ENCODE results near the gene KMT2E. TPM values are rescaled to one million over a fixed set of nuclear protein-coding genes. Genes with fewer than 3 reads are reported as not detected.

Gene KMT2E
- 26.6 TPM for polyA plus RNA-seq (2013, experiment 1 of 2)
- 35.1 TPM for polyA plus RNA-seq (2013, experiment 2 of 2)

GRCh38 chr7:105013816-105014692 is at the start of gene KMT2E:
Gene KMT2E (plus strand): TSS chr7:105014205. CDS start chr7:105040953, 26,748 bp downstream.
- Histone ChIP-seq H3K36me3 (ENCODE audit: insufficient read depth, low read length) (peaks cover 5% of the 10 kb centered on the region; the same call in 1 of the 2 replicates), H3K4me3 (ENCODE audit: low read length) (peak within 1 kb of the TSS; percentile 95), H3K9me3 (ENCODE audit: insufficient read depth, low read depth, low read length) (no peaks in the 10 kb centered on the region), H3K4me1 (ENCODE audit: insufficient read depth, low read length) (peaks cover 49% of the 10 kb centered on the region), H3K9ac (ENCODE audit: low read depth, low read length) (peak within 1 kb of the TSS; percentile 100), H3K27me3 (ENCODE audit: insufficient read depth, low read length) (no peaks in the 10 kb centered on the region), H3K27ac (ENCODE audit: low read depth, low read length) (peak within 1 kb of the TSS; percentile 100)
- 0% methylated on average over 67 of the region's 69 CpGs for WGBS

GRCh38 chr7:104964626-104965236 is 49.3 kb upstream of the KMT2E start:
- WGBS, result 95% methylated on average over 5 of the region's 6 CpGs
- Histone ChIP-seq H3K36me3 (ENCODE audit: insufficient read depth, low read length) (no peaks in the 10 kb centered on the region), H3K4me1 (ENCODE audit: insufficient read depth, low read length) (no peaks in the 10 kb centered on the region), H3K9ac (ENCODE audit: low read depth, low read length) (no peak overlapping the region), H3K9me3 (ENCODE audit: insufficient read depth, low read depth, low read length) (no peaks in the 10 kb centered on the region), H3K27ac (ENCODE audit: low read depth, low read length) (no peak overlapping the region), H3K4me3 (ENCODE audit: low read length) (no peak overlapping the region), H3K27me3 (ENCODE audit: insufficient read depth, low read length) (no peaks in the 10 kb centered on the region)

GRCh38 chr7:104966022-104966421 is 48.0 kb upstream of the KMT2E start:
- no peaks in the 10 kb centered on the region for H3K27me3 ChIP-seq (ENCODE audit: insufficient read depth, low read length)
- H3K9ac ChIP-seq (ENCODE audit: low read depth, low read length), result no peak overlapping the region
- no peaks in the 10 kb centered on the region for H3K9me3 ChIP-seq (ENCODE audit: insufficient read depth, low read depth, low read length)
- H3K27ac ChIP-seq (ENCODE audit: low read depth, low read length), result no peak overlapping the region
- H3K4me1 ChIP-seq (ENCODE audit: insufficient read depth, low read length), result no peaks in the 10 kb centered on the region
- no peak overlapping the region for H3K4me3 ChIP-seq (ENCODE audit: low read length)
- 96% methylated on average over 2 of the region's 2 CpGs for WGBS
- H3K36me3 ChIP-seq (ENCODE audit: insufficient read depth, low read length), result no peaks in the 10 kb centered on the region

GRCh38 chr7:104967088-104967487 is 46.9 kb upstream of the KMT2E start:
- H3K36me3 ChIP-seq (ENCODE audit: insufficient read depth, low read length), result no peaks in the 10 kb centered on the region
- H3K4me1 ChIP-seq (ENCODE audit: insufficient read depth, low read length), result no peaks in the 10 kb centered on the region
- H3K9me3 ChIP-seq (ENCODE audit: insufficient read depth, low read depth, low read length), result no peaks in the 10 kb centered on the region
- no peak overlapping the region for H3K27ac ChIP-seq (ENCODE audit: low read depth, low read length)
- H3K27me3 ChIP-seq (ENCODE audit: insufficient read depth, low read length), result no peaks in the 10 kb centered on the region
- H3K9ac ChIP-seq (ENCODE audit: low read depth, low read length), result no peak overlapping the region
- H3K4me3 ChIP-seq (ENCODE audit: low read length), result no peak overlapping the region
- 94% methylated on average over 2 of the region's 2 CpGs for WGBS

GRCh38 chr7:104967595-104967994 is 46.4 kb upstream of the KMT2E start:
- Histone ChIP-seq H3K27ac (ENCODE audit: low read depth, low read length) (no peak overlapping the region), H3K4me3 (ENCODE audit: low read length) (no peak overlapping the region), H3K36me3 (ENCODE audit: insufficient read depth, low read length) (no peaks in the 10 kb centered on the region), H3K4me1 (ENCODE audit: insufficient read depth, low read length) (no peaks in the 10 kb centered on the region), H3K9ac (ENCODE audit: low read depth, low read length) (no peak overlapping the region), H3K27me3 (ENCODE audit: insufficient read depth, low read length) (no peaks in the 10 kb centered on the region), H3K9me3 (ENCODE audit: insufficient read depth, low read depth, low read length) (no peaks in the 10 kb centered on the region)
- 93% methylated on average over 4 of the region's 4 CpGs for WGBS

GRCh38 chr7:104968648-104969047 is 45.4 kb upstream of the KMT2E start:
- H3K9me3 ChIP-seq (ENCODE audit: insufficient read depth, low read depth, low read length), result no peaks in the 10 kb centered on the region
- WGBS, result 92% methylated on average over 2 of the region's 2 CpGs
- H3K27ac ChIP-seq (ENCODE audit: low read depth, low read length), result no peak overlapping the region
- no peaks in the 10 kb centered on the region for H3K4me1 ChIP-seq (ENCODE audit: insufficient read depth, low read length)
- no peak overlapping the region for H3K4me3 ChIP-seq (ENCODE audit: low read length)
- H3K36me3 ChIP-seq (ENCODE audit: insufficient read depth, low read length), result no peaks in the 10 kb centered on the region
- no peak overlapping the region for H3K9ac ChIP-seq (ENCODE audit: low read depth, low read length)
- no peaks in the 10 kb centered on the region for H3K27me3 ChIP-seq (ENCODE audit: insufficient read depth, low read length)

- no peaks in the 10 kb centered on the region for H3K9me3 ChIP-seq (ENCODE audit: insufficient read depth, low read depth, low read length)
- 89% methylated on average over 2 of the region's 2 CpGs for WGBS
- H3K9ac ChIP-seq (ENCODE audit: low read depth, low read length), result no peak overlapping the region
- no peaks in the 10 kb centered on the region for H3K27me3 ChIP-seq (ENCODE audit: insufficient read depth, low read length)
- no peak overlapping the region for H3K27ac ChIP-seq (ENCODE audit: low read depth, low read length)
- no peaks in the 10 kb centered on the region for H3K36me3 ChIP-seq (ENCODE audit: insufficient read depth, low read length)
- no peak overlapping the region for H3K4me3 ChIP-seq (ENCODE audit: low read length)
- no peaks in the 10 kb centered on the region for H3K4me1 ChIP-seq (ENCODE audit: insufficient read depth, low read length)
Measured at GRCh38 chr7:104969183-104969582, 44.8 kb upstream of the KMT2E start.

- 87% methylated on average over 3 of the region's 3 CpGs for WGBS
- no peaks in the 10 kb centered on the region for H3K27me3 ChIP-seq (ENCODE audit: insufficient read depth, low read length)
- no peak overlapping the region for H3K4me3 ChIP-seq (ENCODE audit: low read length)
- no peaks in the 10 kb centered on the region for H3K4me1 ChIP-seq (ENCODE audit: insufficient read depth, low read length)
- H3K9me3 ChIP-seq (ENCODE audit: insufficient read depth, low read depth, low read length), result no peaks in the 10 kb centered on the region
- H3K36me3 ChIP-seq (ENCODE audit: insufficient read depth, low read length), result no peaks in the 10 kb centered on the region
- no peak overlapping the region for H3K27ac ChIP-seq (ENCODE audit: low read depth, low read length)
- H3K9ac ChIP-seq (ENCODE audit: low read depth, low read length), result no peak overlapping the region
Measured at GRCh38 chr7:104971290-104972071, 42.5 kb upstream of the KMT2E start.

- Histone ChIP-seq H3K4me1 (ENCODE audit: insufficient read depth, low read length) (no peaks in the 10 kb centered on the region; the same call in 1 of the 2 replicates), H3K4me3 (ENCODE audit: low read length) (no peak overlapping the region), H3K9ac (ENCODE audit: low read depth, low read length) (no peak overlapping the region), H3K27ac (ENCODE audit: low read depth, low read length) (no peak overlapping the region), H3K27me3 (ENCODE audit: insufficient read depth, low read length) (no peaks in the 10 kb centered on the region), H3K9me3 (ENCODE audit: insufficient read depth, low read depth, low read length) (no peaks in the 10 kb centered on the region), H3K36me3 (ENCODE audit: insufficient read depth, low read length) (no peaks in the 10 kb centered on the region)
- 90% methylated on average over 5 of the region's 5 CpGs for WGBS
Measured at GRCh38 chr7:104972500-104972899, 41.5 kb upstream of the KMT2E start.

- no peaks in the 10 kb centered on the region for H3K9me3 ChIP-seq (ENCODE audit: insufficient read depth, low read depth, low read length)
- H3K27ac ChIP-seq (ENCODE audit: low read depth, low read length), result no peak overlapping the region
- H3K27me3 ChIP-seq (ENCODE audit: insufficient read depth, low read length), result no peaks in the 10 kb centered on the region
- WGBS, result 95% methylated on average over 2 of the region's 2 CpGs
- H3K4me3 ChIP-seq (ENCODE audit: low read length), result no peak overlapping the region
- no peaks in the 10 kb centered on the region for H3K36me3 ChIP-seq (ENCODE audit: insufficient read depth, low read length)
- no peak overlapping the region for H3K9ac ChIP-seq (ENCODE audit: low read depth, low read length)
- peaks cover 4% of the 10 kb centered on the region; the same call in 1 of the 2 replicates for H3K4me1 ChIP-seq (ENCODE audit: insufficient read depth, low read length)
Measured at GRCh38 chr7:104973227-104973626, 40.8 kb upstream of the KMT2E start.

GRCh38 chr7:104973909-104974415 is 40.0 kb upstream of the KMT2E start:
- no peak overlapping the region for H3K27ac ChIP-seq (ENCODE audit: low read depth, low read length)
- H3K9me3 ChIP-seq (ENCODE audit: insufficient read depth, low read depth, low read length), result no peaks in the 10 kb centered on the region
- H3K27me3 ChIP-seq (ENCODE audit: insufficient read depth, low read length), result no peaks in the 10 kb centered on the region
- H3K4me3 ChIP-seq (ENCODE audit: low read length), result no peak overlapping the region
- WGBS, result 84% methylated on average over 3 of the region's 3 CpGs
- H3K36me3 ChIP-seq (ENCODE audit: insufficient read depth, low read length), result no peaks in the 10 kb centered on the region
- no peak overlapping the region for H3K9ac ChIP-seq (ENCODE audit: low read depth, low read length)
- H3K4me1 ChIP-seq (ENCODE audit: insufficient read depth, low read length), result peaks cover 12% of the 10 kb centered on the region

All from HUES64 (cell line).